ENCODE results near the gene ASB16.

ASB16 gene

GRCh38 chr17:44191369-44191768 is 20.9 kb downstream of the ASB16 start:
- DNase-seq: no peak

GRCh38 chr17:44191941-44192496 is 21.5 kb downstream of the ASB16 start:
- DNase-seq: no peak

GRCh38 chr17:44192750-44193149 is 22.2 kb downstream of the ASB16 start:
- DNase-seq: no peak

GRCh38 chr17:44193326-44194084 is 23.0 kb downstream of the ASB16 start:
- no peak for DNase-seq

GRCh38 chr17:44197107-44197506 is 26.6 kb downstream of the ASB16 start:
- no peak for DNase-seq

- DNase-seq: no peak
Observed at GRCh38 chr17:44197980-44198720, 27.6 kb downstream of the ASB16 start.

- DNase-seq: no peak
Observed at GRCh38 chr17:44198721-44199552, 28.4 kb downstream of the ASB16 start.

GRCh38 chr17:44199553-44200477 is 29.3 kb downstream of the ASB16 start, which contains the start of gene ATXN7L3:
ATXN7L3 (minus strand) TSS chr17:44199884; CDS start chr17:44198070, 1,814 bp downstream.
- DNase-seq: peak; percentile 92

GRCh38 chr17:44200478-44201155 is 30.1 kb downstream of the ASB16 start:
- DNase-seq: peak; percentile 58

GRCh38 chr17:44202756-44203155 is 32.3 kb downstream of the ASB16 start:
- no peak for DNase-seq

- DNase-seq: peak; percentile 19
Observed at GRCh38 chr17:44203731-44204440, 33.4 kb downstream of the ASB16 start.

GRCh38 chr17:44204441-44204882 is 34.0 kb downstream of the ASB16 start:
- DNase-seq: no peak

- DNase-seq: no peak
Observed at GRCh38 chr17:44205962-44206824, 35.7 kb downstream of the ASB16 start.

GRCh38 chr17:44206825-44207155 is 36.3 kb downstream of the ASB16 start:
- no peak for DNase-seq

GRCh38 chr17:44207319-44207718 is 36.8 kb downstream of the ASB16 start:
- DNase-seq: no peak

GRCh38 chr17:44207743-44208142 is 37.2 kb downstream of the ASB16 start:
- DNase-seq: no peak

GRCh38 chr17:44209786-44210341 is 39.4 kb downstream of the ASB16 start:
- DNase-seq: no peak

- peak; percentile 41 for DNase-seq
Observed at GRCh38 chr17:44210342-44211192, 40.1 kb downstream of the ASB16 start.
